Stimulated activated CD4-positive, alpha-beta T cell treated with anti-CD3 and anti-CD28 coated beads, Interleukin-2, amount 100 ng/mL, for 48 hours (primary cell): ENCODE measurements around the gene MYL3.
"Not testable (repeated sequence)": the region's sequence is repeated elsewhere in the genome, so short reads cannot be mapped to it uniquely, and the experiment has no call there.

Source experiments
- DNase-seq, 2 donors: peaks; one replicate each; pipeline ENCODE4 v3.0.0-alpha.2; 2020

Gene MYL3

DNA sequence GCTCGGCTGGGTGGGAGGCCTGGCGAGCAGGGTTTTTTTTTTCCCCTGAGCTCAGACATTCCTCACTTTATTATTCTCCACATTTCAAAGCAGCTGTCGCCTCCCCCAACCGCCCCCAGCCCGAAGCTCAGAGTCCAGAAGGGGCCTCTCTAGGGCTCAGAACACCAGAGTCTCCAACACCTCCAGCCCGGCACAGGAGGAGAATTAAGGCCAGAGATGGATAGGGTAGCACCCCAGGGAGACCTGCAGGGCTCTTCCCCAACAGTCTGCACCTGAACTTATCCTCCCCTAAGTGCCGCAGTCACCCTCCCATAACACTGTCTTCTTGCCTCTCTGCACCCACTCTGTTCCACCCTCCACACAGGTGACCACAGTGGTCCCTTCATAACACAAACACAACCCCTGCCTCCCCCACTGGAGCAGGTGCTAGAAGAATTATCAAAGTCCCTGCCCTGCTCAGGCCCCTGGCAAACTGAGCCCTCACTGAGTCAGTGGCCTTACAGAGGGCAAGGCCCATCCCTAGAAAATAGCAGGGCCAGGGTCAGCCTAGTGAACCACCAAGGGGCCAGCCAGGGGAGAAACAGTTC lies 14.1 kb downstream of the MYL3 start:
- DNase-seq: no peak

DNA sequence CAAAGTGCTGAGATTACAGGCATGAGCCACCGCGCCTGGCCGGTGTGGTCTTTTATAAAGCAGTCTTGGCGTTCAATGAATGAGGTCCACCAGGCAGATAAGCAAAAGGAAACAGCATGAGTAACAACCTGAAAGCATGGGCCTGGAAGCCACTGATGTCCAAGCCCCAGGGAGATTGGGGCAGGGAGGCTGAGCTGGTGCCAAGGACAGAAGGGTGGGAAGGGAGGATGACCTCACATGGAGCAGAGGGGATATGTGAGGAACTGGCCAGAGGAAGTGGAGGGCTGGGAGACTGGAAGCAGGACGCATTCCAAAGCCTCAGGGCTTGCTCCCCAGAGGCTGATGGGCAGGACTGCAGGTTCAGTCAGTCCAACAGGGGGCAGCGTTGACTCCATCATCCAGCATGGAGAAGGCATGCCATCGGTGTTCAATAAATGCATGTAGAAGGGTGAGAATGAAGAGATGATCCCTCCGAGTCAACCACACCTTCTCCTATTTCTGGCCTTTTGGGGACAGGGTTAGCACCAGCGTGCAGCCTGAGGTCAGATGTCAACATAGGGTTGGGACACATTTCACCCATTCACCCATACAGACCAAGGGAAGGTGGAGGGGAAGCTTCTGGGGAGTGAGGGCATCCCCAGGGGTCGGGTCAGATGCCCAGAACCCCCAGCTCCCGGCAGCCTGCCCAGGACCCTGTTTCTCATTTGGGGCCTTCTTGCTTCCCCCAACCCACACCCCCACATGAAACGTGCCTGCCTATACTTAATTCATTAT lies 14.8 kb downstream of the MYL3 start:
- DNase-seq: peak; percentile 56 to 57

DNA sequence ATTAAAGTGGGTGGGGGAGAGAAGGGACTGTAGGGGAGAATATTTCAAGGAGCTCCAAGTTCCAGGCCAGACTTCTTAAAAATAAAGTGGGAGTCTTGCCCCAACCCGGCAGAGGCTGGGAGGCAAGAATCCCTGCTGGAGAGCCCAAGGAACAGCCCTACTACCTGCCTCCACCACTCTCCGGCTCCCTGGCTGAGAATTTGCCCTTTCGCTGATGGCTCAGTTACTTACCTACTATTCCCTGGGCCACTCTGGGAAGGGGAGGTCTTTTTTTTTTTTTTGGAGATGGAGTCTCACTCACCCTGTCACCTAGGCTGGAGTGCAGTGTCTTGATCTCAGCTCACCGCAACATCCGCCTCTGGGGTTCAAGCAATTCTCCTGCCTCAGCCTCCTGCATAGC lies 15.5 kb downstream of the MYL3 start:
- DNase-seq: no peak

DNA sequence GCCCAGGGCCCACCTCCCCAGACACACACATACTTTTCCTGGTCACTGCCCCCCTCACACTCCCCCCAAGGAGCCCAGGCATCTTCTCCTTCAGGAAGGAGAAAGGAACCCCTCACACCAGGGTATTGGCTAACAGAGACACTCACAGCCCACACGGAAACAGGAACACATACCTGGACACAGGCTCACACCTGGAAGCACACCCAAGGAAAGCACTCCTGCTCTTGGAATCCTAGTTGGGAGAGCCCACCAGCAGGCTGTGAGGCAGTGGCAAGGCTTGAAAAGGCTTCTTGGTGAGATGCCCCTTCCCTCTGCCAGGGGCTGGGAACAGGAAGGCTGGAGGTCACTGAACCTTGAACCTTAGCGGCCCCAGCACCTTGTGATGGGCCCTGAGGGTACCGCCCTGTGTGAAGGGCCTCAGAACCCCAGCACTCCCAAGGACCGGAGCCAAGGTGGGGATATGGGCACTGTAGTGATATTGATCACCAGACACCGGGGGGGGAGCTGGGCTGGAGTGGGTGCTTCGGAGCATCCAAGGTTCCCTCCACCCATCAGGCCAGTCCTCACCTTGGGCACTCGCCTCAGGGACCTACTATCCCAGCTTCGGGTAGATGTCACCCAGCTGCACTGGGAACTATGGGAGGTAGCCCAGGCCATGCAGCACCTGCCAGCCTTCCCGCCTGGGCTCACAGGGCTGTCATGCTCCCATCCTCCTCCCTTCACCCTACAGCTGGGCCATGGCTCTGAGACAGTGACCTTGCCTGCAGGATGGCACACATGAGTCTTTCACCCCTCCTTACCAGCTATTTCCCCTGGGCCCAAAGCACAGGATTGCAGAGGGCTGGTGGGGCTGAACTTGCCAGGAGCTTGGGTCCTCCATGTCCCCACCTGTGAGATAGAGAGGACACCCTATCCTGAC lies 16.4 kb downstream of the MYL3 start:
- no peak for DNase-seq

DNA sequence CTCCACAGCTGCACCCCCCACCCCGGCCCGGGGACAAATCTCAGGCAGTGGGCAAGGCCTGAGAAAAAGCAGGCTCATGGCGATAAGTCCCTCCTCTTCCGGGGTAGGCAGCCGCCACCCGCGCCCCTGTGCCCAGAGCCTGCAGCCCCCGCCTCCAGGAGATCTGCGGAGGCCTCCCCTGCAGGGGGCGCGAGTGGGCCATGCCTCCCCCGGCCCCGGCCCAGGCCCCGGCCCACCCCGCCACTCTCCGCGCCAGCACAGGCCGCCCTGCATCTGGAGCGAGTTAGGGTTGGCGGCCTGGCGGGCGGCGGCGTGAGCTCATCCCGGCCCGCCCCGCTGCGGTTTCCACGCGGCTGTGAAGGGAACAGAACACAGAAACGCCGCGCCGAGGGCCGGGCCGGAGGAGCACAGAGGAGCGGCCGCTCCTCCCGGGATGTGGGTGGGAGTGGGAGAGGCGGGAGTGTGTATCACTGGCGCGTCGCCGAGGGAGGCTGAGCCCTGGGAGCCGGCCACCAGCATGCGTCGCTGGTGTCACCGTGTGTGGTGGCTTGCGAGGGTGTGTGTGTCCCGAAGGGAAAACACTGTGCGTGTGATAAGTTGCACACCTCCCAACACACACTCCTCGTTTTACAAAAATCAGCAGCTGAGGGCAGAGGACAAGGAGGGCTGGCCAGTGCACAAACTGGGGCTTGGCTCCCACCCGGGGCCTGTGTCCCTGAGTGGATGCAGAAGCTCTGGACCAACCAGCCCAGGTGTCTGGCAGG lies 17.2 kb downstream of the MYL3 start:
- DNase-seq: peak; percentile 60 to 67

DNA sequence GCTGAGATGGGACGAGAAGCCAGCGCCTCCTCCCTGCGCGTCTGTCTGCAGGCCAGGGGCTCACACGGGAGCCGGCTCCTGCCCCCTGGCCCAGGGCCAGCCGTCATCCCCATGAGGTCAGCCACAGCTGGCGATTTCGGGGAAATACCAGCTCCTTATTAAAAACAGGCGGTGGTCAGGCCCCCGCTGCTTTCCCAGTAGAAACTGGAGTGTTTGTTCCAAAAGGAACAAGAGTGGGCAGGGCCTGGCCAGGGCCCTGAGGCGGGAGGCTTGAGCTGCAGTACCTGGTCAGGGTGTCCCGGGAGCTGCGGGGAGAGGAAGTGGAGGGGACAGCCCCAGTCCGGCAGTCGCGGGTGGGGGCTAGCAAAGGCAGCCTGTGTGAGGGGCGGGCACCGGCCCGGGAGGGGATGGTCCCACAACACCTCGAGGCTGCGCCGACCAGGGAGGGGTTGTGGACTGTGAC lies 17.8 kb downstream of the MYL3 start:
- no peak for DNase-seq

DNA sequence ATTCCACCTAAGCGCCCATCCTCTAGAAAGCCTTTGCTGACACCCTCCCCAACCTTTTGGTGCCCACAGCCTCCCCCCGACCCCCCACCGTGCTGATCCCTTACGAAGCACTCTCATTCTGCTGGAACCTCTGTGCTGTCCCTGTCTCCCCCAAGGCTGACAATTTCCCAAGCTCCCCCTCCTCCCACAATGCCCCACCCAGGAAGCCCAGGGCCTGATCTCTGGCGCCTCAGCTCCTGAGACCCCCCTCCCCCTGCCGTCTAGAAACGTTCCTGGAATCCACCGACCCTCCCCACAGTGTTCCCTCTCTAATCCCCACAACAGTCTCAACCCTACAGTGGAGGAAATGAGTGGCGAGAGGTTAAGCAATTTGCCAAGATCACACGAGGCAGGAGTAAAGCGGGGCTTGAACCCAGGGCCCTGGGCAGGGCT lies 18.3 kb downstream of the MYL3 start:
- DNase-seq: no peak

DNA sequence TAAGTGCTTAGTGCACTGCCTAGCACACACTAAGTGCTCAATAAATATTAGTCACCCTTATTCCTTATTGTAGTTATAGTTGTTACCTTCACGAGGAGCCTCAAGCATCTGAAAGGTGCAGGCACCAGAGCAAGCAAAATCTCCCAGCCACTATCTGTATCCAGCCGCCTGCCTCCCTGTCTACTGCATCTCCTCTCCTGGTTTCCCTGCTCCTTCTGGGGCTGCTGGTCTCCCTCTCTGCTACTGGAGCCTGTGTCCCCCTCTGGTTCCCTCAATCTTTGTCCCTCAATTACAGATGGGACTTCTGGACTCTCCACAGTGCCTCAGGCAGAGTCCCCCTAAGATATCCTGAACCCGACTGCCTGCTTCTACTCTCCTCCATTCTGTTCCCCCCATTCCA lies 18.8 kb downstream of the MYL3 start:
- DNase-seq: no peak

DNA sequence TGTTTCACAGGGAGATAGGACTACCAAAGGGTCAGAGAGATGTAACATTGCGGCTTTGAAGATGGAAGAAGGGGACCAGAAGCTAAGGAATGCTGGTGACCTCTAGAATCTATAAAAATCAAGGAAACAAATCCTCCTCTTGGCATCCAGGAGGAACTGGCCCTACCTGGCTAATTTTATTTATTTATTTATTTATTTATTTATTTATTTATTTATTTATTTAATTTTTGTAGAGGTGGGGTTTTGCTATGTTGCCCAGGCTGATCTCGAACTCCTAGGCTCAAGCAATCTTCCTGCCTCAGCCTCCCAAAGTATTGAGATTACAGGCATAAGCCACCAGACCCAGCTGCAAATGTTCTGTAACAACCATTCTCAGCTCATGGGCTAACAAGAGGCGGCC lies 19.7 kb downstream of the MYL3 start:
- no peak for DNase-seq

DNA sequence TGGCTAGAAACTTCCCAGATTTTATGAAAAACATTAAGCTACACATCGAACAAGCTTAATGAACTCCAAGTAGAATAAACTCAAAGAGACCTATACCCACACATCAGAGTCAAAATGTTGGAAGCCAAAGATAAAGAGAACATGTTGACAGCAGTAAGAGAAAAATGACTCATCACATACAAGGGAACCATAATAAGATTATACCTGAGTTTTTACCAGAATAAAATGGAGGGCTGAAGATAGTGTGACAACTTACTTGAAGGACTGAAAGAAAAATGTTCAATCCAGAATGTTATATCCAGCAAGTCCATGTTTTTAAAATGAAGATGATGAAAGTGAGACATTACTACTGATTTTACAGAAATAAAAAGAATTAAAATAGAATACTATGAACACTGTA lies 22.8 kb downstream of the MYL3 start:
- DNase-seq: no peak

DNA sequence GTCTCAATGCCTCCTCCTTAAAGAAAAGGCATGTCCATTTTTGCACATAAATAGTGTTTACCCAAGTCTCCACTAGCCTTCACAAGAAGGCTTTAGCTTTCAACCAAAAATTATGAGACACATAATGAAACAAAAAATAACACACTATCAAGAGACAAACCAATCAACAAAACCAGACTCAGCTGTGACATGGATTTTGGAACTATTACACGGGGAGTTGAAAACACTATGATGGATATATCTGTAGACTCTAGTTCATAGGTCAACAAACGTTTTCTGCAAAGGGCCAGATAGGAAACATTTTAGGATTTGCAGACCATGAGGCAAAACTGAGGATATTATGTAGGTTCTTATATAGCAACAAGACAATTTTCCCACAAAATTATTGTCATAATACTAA lies 24.9 kb downstream of the MYL3 start:
- DNase-seq: no peak

DNA sequence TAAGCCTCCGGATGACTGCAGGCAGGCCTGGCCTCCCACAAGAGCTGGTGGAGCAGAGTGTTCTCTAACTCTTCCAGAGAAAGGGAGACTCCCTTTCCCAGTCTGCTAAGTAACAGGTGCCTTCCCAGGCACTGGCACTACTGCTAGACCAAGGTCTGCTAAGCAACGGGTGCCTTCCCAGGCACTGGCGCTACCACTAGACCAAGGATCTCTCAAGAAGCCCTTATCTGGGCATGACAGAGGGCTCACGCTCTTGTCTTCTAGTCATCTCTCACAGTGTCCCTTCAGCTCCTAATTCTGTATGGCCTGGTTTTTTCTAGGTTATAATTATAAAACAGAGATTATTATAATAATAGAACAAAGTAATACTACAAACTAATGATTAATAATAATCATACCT lies 27.8 kb downstream of the MYL3 start:
- DNase-seq: no peak

DNA sequence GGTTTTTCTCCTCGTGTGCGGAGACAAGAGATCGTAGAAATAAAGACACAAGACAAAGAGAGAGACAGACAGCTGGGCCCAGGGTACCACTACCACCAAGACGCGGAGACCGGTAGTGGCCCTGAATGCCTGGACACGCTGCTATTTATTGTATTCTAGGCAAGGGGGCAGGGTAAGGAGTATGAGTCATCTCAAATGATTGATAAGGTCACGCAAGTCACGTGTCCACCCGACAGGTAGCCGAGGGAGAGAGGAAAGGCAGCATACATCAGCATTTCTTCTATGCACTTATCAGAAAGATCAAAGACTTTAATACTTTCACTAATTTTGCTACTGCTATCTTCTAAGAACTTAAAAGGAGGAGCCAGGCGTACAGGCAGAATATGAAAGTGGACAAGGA lies 28.2 kb downstream of the MYL3 start:
- DNase-seq: no peak

DNA sequence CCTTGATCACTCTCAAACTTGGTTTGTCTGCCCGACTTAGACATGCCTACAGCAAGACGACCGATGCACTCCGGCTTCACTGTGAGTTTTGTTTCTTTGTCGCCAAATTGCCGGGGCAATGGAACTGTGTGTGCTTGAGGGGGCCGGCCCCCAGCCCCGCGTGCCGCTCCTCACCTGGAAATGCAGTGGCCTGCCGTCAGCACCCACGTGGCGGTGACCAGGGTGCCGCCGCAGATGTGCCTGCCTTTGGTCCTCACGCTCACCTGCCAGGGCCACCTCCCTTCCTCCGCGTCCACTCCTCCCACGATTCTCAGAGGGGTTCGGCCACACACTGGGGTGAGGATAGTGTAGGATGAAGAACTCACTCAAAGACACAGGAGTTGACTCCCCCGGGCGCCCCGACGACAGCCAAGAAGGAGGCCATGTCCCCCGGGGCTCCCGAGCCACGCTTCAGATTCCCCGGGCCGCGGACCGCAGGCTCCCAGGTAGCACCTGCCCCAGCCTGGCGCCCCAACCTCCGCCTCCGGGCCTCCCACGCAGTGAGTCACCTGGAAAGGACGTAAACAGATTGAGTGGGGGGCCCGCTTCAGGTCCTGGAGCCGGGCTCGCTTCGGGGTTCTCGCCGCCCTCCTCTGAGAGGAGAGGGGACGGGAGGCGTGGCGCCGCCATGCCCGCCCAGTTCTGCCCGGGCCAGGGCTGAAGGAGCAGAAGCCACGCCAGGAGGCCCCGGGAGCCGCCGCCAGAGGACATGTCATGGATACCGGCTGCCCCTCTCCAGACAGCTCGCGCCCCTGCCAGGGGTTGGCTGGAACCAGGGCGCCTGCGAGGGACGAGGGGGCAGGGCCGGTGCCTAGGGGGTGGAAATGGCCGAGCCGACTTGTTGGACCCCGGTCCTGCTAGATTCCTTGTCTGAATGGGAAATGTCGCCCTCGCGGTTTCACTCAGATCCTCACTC lies 29.6 kb downstream of the MYL3 start:
- DNase-seq: no peak

DNA sequence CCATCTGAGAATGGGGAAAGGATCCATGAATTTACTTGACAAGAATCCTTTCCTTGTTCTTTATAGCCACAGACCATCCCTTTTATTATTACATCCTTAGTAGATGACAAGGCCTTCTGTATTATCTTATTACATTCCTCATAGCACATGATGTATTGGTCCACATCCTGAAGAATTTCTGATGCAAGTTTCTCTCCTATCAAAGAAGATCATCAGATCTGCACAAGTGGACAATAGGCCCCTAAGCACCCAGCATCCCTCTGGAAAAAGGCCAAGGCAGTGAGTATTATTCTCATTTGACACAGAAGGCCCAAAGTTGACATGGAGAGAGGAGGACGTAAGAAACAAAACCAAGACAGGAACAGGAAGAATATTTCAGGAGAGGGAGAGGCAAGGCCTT lies 31.4 kb downstream of the MYL3 start:
- no peak for DNase-seq

DNA sequence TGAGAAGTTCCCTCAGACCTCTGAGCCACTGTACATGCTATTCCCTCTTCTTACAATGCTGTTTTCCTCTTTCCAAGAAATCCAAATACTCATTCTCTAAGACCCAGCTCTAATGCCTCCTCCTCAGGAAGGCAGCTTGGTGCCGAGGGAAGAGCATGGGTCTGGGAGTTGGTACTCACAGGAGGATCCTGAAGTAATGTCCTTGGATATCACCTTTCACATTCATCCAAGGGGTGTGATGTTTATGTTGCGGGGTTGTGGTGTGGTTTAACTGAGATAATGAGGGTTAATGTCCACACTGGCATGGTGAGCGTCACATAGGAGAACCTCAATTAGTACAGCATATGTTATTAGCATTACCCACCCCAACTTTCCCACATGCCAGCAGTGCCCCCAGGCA lies 31.9 kb downstream of the MYL3 start:
- DNase-seq: no peak

DNA sequence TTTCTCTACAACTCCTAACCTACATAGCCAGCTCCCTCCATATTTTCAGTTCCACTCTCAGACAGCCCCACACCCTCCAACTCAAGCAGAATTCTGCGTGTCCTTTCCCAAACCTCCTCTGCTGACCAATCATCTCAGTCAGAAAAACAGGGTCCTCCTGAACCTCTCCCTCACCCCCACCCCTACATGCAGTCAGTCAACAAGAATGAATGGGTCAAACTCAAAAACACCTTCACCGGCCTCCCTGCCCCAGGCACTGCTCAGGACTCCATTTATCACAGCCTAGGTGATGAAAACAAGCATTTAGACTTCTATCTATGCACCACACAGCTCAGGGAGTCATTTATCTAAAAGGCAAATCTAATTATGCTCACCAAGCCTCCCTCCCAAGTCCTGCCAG lies 32.4 kb downstream of the MYL3 start:
- no peak for DNase-seq

DNA sequence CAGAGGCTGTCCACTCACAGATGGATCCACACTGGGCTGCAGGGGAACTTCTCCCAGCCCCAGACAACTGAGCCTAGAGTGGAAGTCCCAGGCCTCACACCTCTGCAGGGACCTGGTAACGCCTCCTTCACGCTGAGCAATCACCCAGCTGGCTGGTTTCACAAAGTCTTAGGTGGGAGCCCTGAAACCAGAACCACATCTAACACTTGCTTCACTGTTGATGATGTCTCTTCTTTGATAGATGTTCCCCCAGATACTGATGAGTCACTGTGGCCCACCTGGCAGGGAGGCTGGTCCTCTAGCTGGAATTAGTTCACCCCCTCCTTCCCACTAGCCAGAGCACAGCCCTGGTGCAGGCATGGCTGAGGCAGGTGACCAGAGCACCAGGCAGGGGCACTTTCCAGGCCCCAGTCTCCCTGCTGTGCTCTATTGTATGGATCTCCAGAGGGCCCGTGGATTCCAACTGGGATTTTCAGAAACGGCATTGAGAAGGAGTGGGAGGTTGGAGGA lies 33.5 kb downstream of the MYL3 start:
- DNase-seq: no peak

DNA sequence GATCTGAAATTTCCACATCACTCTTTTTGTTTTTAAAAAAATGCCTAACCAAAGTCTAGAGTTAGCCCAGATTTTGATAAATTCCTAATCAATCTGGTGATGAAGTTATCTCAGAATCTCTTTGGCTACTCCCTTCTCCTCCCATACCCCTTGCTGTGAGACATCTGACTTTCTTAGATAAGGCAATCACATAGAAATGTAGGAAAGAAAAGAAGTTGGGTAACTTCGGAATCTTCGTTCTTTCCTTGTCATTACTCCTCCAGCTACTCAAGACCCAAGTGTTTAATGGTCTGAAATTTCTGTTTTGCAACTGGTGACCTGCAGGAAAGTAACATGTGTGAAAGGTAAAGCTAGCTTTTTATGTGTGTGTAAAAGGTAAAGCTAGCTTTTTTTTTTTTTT lies 37.8 kb downstream of the MYL3 start:
- DNase-seq: no peak

DNA sequence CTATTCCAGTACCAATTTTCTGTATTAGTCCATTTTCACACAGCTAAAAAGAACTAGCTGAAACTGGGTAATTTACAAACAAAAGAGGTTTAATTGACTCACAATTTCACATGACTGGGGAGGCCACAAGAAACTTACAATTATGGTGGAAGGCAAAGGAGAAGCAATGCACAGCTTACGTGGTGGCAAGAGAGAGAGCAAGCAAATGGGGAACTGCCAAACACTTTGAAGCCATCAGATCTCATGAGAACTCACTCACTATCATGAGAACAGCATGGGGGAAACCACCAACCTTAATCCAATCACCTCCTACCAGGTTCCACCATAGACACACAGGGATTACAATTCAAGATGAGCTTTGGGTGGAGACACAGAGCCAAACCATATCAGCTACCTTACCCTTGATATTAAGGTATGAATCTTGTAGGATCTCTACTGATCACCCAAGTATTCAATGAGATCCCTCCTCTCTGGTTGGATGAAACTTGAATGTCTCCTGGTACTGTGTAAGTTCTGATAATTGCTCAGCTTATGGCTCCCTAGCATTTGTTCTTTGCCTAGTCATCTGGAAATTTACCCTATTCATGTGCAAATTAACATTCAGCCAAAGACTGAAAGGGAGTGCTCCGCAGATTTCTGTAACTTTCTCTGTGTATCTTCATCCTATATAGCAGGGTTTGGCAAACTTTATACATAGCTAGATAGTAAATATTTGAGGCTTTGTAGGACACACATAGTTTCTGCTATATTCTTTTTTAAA lies 38.9 kb downstream of the MYL3 start:
- DNase-seq: no peak

DNA sequence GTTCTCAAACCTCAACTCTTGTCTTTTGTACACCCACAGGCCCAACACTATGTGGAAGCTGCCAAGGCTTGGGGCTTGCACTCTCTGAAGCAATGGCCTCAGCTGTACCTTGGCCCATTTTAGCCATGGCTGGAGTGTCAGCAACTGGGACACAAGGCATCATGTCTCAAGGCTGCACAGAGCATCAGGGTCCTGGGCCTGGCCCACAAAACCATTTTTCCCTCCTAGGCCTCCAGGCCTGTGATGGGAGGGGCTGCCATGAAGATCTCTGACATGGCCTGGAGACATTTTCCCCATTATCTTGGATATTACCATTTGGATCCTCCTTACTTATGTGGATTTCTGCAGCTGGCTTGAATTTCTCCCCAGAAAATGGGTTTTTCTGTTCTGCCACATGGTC lies 39.9 kb downstream of the MYL3 start:
- DNase-seq: not testable (repeated sequence)
